Immature natural killer cell (primary cell): ENCODE data around the gene MOB3B. TPM values are rescaled to one million over a fixed set of nuclear protein-coding genes. Genes with fewer than 3 reads are reported as not detected.

Experiments
- DNase-seq, 3 donors: peaks; one replicate each; pipeline ENCODE4 v3.0.0; 2022; ENCODE audit warnings: mixed read lengths in 1 of 3
- H3K27ac Mint-ChIP-seq, 6 donors: one replicate each; pipeline ENCODE4 v1.8.0; 2020; ENCODE audit warnings: mixed read lengths in 6 of 6, mild to moderate bottlenecking in 5 of 6, inconsistent platforms in 4 of 6, moderate library complexity in 3 of 6
- H3K27me3 Mint-ChIP-seq, 3 donors: one replicate each; pipeline ENCODE4 v1.8.0; 2020 to 2021; ENCODE audit warnings: low read depth in 3 of 3, mild to moderate bottlenecking in 3 of 3, mixed read lengths in 3 of 3, moderate library complexity in 3 of 3, inconsistent platforms in 1 of 3
- H3K36me3 Mint-ChIP-seq, 3 donors: one replicate each; pipeline ENCODE4 v1.8.0; 2020; ENCODE audit warnings: mixed read lengths in 3 of 3, inconsistent platforms in 2 of 3, mild to moderate bottlenecking in 2 of 3
- H3K4me1 Mint-ChIP-seq, 2 donors: one replicate each; pipeline ENCODE4 v1.8.0; 2020; ENCODE audit warnings: inconsistent platforms in 2 of 2, mild to moderate bottlenecking in 2 of 2, mixed read lengths in 2 of 2, moderate library complexity in 1 of 2
- H3K4me3 Mint-ChIP-seq, 5 donors: one replicate each; pipeline ENCODE4 v1.8.0; 2020; ENCODE audit warnings: mild to moderate bottlenecking in 5 of 5, mixed read lengths in 5 of 5, inconsistent platforms in 3 of 5, moderate library complexity in 3 of 5
- H3K9me3 Mint-ChIP-seq, 6 donors: one replicate each; pipeline ENCODE4 v1.8.0; 2020; ENCODE audit warnings: mild to moderate bottlenecking in 6 of 6, mixed read lengths in 6 of 6, inconsistent platforms in 4 of 6, moderate library complexity in 3 of 6
- polyA plus RNA-seq, 3 donors: library from polyadenylated mRNA; unstranded; fragments of 300-500 nt; fragmentation: Illumina TruSeq; gene quantifications; one replicate each; pipeline ENCODE4 v1.2.3, GENCODE V29; 2021

Gene MOB3B
- polyA plus RNA-seq, 3 donors from 2014 or later: 0.03 to 0.27 TPM; not detected in 1

DNA sequence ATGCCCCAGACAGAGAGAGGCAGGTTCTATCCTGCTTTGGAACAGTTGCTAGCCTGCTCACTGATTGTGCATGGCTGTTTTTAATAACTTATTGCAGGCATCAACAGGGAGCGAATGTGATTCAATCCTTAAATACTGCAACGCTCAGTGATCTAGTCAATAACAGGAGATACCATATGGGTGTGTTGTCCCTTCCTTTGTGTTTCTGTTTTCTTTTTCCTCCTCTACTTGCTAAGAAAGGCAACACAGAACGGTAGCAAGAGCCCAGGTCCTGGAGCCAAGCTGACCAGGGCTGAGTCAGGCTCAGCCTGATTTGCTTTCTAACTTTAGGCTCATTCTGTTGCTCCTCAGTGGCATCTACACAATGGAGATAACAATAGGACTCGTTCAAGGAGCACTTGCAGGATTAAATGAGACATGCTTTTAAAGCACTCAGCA, 134.1 kb downstream of the MOB3B start:
- H3K4me3 Mint-ChIP-seq: no peak overlapping the region
- no peak for DNase-seq
- H3K27ac Mint-ChIP-seq: no peak overlapping the region
- peaks cover 0 to 3% (median 1%) of the 10 kb centered on the region in 3 donors for H3K27me3 Mint-ChIP-seq
- no peaks in the 10 kb centered on the region for H3K4me1 Mint-ChIP-seq
- H3K36me3 Mint-ChIP-seq: no peaks in the 10 kb centered on the region
- H3K9me3 Mint-ChIP-seq: peaks cover 0 to 2% (median 0%) of the 10 kb centered on the region in 6 donors

DNA sequence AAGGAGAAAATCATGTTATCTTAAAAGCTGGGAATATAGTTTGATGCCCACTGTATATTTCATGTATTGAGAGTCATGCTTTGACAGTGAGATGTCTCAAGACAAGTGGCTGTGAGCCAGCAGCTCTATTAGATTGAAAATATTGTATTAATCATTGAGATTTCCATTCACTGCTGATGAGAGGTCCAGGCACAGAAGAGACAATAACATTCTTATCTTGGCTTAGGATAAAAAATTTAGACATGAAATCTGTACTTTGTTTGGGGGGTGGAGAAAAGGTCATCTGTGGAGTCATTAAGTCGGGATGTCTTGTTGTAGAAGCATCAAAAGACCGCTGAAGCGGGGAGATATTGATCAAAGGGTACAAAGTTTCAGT, 134.8 kb downstream of the MOB3B start:
- Mint-ChIP-seq H3K9me3 (peaks cover 0 to 2% (median 0%) of the 10 kb centered on the region in 6 donors), H3K27me3 (peaks cover 0 to 3% (median 1%) of the 10 kb centered on the region in 3 donors), H3K4me1 (no peaks in the 10 kb centered on the region), H3K27ac (no peak overlapping the region), H3K4me3 (no peak overlapping the region), H3K36me3 (no peaks in the 10 kb centered on the region)
- no peak for DNase-seq

DNA sequence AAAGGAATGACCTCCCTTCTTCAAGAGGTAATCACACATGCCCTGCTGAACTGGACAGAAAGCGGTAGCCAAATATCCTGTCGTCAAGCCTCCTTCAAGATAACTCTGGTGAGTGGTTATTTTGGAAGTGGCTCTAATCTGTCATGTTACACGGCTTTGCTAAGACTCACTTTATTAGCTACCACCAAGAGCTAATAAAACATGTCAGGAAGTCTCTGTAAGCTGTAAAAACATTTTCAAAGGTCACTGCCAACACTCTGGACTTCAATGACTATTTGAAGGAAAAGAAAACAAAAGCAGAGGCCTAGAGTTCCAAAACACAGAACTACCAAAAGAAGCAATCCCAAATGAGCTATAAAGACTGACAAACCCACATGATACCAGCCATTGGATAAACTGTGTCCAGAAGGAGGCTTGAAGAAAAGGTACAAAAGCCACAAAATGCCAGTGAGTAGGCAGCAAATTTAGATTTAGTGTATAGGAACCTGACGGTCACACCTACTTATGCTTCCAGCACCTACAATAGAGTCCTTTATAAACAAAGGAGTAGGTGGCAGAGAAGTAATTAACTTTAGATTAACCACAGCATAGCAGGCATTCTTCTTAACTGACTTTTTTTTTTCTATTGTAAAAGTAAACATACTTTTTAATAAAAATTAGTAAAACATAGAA, 135.3 kb downstream of the MOB3B start:
- no peak overlapping the region for H3K4me3 Mint-ChIP-seq
- DNase-seq: no peak
- no peak overlapping the region for H3K27ac Mint-ChIP-seq
- H3K36me3 Mint-ChIP-seq: no peaks in the 10 kb centered on the region
- no peaks in the 10 kb centered on the region for H3K4me1 Mint-ChIP-seq
- H3K27me3 Mint-ChIP-seq: peaks cover 0 to 3% (median 1%) of the 10 kb centered on the region in 3 donors
- H3K9me3 Mint-ChIP-seq: peaks cover 0 to 2% (median 0%) of the 10 kb centered on the region in 6 donors

DNA sequence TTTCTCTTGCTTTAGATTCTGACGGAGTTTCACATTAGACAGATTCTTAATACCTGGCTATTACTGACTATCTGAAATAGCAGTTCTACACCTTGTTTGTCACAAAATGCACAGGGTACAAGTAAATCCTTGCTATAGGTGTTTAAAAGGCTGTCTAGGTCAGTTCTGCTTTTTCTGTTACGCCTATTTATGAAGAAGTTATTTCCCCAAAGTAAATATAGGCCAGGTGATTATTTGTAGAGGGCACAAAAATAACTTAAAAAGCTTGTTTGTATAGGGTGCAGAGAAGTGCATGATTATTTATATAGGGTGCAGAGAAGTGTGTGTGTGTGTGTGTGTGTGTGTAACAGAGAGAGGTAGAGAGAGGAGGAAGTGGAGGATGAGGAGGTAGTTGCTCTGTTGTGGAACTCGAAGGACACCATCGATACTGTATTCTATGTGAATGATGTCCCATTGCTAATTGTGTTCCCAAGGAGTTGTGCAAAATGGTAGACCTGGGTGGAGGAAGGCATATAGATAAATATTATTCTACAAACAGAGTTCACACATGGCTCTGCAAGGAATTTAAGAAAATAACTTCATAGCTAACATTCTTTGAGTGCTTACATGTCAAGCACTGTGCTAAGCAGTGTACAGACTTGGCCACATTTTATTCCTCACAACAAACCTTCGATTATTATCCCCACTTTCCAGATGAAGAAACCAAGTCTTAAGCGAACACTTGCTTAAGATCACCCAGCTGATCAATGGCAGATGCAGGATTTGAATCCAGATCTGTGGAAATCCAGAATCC, 136.4 kb downstream of the MOB3B start:
- Mint-ChIP-seq H3K4me1 (no peaks in the 10 kb centered on the region), H3K4me3 (no peak overlapping the region), H3K27me3 (peaks cover 0 to 3% (median 3%) of the 10 kb centered on the region in 3 donors), H3K27ac (no peak overlapping the region), H3K36me3 (no peaks in the 10 kb centered on the region), H3K9me3 (peaks cover 0 to 2% (median 0%) of the 10 kb centered on the region in 6 donors)
- DNase-seq: no peak

DNA sequence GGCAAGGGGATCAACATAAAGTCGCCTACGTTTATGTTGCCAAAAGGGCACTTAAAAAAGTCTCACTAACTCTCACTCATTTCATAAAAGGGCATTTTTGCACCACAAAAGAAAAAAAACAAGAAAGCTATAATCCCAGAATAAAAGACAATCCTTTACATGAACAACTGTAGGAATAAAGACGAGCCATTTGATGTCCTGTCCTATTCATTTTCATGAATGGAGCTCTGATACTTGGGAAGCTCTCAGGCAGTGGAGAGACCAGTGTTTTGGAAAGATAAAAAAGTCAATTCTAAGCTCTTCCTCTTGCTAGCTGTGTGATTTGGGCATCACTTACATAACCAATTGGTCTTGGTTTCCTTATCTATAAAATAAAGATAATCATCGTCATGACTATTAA, 137.2 kb downstream of the MOB3B start:
- peaks cover 0 to 3% (median 3%) of the 10 kb centered on the region in 3 donors for H3K27me3 Mint-ChIP-seq
- no peak for DNase-seq
- no peaks in the 10 kb centered on the region for H3K4me1 Mint-ChIP-seq
- no peak overlapping the region for H3K27ac Mint-ChIP-seq
- no peak overlapping the region for H3K4me3 Mint-ChIP-seq
- H3K36me3 Mint-ChIP-seq: no peaks in the 10 kb centered on the region
- H3K9me3 Mint-ChIP-seq: peaks cover 0 to 2% (median 0%) of the 10 kb centered on the region in 6 donors

DNA sequence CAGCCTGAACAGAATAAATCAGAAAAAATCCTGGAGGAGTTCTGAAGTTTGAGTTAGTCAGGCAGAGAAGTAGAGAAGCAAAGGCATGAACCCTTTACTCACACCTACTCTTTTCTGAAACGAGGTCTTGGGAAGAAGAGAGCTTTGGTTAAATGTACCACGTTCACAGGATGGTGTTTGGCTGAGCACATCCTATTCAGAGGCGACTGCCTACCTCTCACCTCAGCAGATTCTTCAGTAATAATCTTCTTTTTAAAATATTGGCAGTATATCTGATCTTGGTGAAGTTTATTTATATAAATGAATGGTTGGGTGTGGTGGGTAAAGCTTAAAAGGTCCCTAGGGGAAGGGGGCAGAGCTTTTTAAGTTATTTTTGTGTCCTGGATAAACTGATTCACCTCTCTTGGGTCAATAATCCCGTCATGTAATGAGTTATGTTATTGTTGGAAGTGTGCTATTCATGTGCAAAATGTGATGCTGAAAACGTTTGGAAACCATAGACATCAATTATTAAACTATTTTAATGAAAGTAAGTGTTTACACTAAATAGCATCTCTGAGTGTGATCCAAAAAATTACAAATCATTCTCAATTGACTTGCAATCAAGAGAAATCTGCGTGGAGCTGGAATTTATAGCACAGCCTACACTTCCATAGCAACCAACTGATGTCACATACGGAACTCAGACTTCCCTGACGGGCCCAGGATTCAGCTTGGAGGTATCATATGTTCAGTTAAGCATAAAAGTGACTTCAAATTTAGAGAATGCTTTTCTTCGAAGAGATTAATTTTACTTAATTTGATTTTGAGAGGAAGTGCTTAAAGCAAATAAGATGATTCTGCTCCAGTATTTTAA, 138.3 kb downstream of the MOB3B start:
- H3K36me3 Mint-ChIP-seq: no peaks in the 10 kb centered on the region
- H3K4me1 Mint-ChIP-seq: no peaks in the 10 kb centered on the region
- H3K27ac Mint-ChIP-seq: no peak overlapping the region
- peaks cover 0 to 2% (median 0%) of the 10 kb centered on the region in 6 donors for H3K9me3 Mint-ChIP-seq
- H3K27me3 Mint-ChIP-seq: peaks cover 0 to 3% (median 3%) of the 10 kb centered on the region in 3 donors
- DNase-seq: no peak
- no peak overlapping the region for H3K4me3 Mint-ChIP-seq

DNA sequence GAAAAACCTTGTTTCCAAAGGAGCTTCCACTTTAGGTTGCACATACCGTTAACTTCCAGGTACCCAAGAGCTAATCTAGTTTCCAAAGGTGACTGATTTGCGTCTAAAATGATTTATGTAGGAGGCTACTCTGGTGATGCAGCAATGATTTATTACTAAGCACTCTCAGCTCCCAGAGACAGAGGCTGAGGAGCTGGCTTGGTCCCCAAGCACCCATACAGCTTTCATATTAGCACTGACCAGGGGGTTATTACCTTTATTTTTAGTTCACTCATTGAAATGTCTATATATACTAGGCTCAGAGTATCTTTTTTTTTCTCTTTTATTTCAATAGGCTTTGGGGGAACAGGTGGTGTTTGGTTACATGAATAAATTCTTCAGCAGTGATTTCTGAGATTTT, 141.5 kb downstream of the MOB3B start:
- Mint-ChIP-seq H3K27me3 (peaks cover 0 to 1% (median 0%) of the 10 kb centered on the region in 3 donors), H3K4me1 (no peaks in the 10 kb centered on the region), H3K36me3 (no peaks in the 10 kb centered on the region), H3K4me3 (no peak overlapping the region), H3K9me3 (peaks cover 0 to 2% (median 0%) of the 10 kb centered on the region in 6 donors), H3K27ac (no peak overlapping the region)
- DNase-seq: no peak

DNA sequence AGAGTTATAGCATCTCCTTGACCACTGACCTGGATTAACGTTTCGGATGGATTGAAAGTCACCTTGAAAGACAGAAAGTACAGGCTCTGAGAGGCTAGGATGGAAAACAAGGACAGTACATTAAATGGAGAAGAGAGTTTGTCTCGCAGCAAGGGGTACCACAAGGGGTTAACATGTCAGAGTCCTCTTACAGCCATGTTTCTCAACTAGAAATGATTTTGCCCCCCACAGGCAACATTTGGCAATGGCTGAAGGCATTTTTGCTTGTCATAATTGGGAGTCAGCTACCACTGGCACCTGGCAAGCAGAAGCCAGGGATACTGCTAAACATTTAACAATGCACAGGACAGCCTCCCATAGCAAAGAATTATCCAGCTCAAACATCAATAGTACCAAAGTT, 141.9 kb downstream of the MOB3B start:
- peaks cover 0 to 2% (median 0%) of the 10 kb centered on the region in 6 donors for H3K9me3 Mint-ChIP-seq
- no peaks in the 10 kb centered on the region for H3K4me1 Mint-ChIP-seq
- H3K27ac Mint-ChIP-seq: no peak overlapping the region
- DNase-seq: no peak
- no peak overlapping the region for H3K4me3 Mint-ChIP-seq
- no peaks in the 10 kb centered on the region for H3K36me3 Mint-ChIP-seq
- H3K27me3 Mint-ChIP-seq: peaks cover 0 to 1% (median 0%) of the 10 kb centered on the region in 3 donors

DNA sequence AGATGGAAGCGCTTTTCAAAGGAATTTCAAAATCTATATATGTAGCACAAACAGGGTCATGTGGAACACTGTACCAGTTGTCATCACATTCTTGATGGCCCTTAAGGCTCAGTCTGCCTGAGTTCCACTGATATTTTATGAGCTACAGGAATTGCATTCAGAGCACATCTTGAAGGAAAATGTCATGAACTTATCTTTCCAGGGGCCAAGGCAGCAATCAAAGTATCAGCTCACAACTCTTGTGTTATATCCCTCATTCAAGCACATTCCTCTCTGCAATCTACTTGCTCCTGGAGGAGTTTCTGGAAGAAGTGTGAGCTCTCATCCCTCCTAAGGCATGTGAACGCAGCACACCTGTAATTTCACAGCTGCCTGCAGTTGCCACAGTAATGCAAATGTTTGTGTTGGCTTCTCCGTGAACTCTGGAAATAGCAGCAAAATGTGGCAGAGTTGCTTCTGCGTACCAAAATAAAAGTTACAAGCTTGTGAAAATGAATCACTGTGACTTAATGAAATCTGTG, 143.0 kb downstream of the MOB3B start:
- no peak overlapping the region for H3K4me3 Mint-ChIP-seq
- no peak overlapping the region for H3K27ac Mint-ChIP-seq
- no peak for DNase-seq
- no peaks in the 10 kb centered on the region for H3K36me3 Mint-ChIP-seq
- peaks cover 0 to 2% (median 1%) of the 10 kb centered on the region in 3 donors for H3K27me3 Mint-ChIP-seq
- no peaks in the 10 kb centered on the region for H3K4me1 Mint-ChIP-seq
- peaks cover 0 to 2% (median 0%) of the 10 kb centered on the region in 6 donors for H3K9me3 Mint-ChIP-seq

DNA sequence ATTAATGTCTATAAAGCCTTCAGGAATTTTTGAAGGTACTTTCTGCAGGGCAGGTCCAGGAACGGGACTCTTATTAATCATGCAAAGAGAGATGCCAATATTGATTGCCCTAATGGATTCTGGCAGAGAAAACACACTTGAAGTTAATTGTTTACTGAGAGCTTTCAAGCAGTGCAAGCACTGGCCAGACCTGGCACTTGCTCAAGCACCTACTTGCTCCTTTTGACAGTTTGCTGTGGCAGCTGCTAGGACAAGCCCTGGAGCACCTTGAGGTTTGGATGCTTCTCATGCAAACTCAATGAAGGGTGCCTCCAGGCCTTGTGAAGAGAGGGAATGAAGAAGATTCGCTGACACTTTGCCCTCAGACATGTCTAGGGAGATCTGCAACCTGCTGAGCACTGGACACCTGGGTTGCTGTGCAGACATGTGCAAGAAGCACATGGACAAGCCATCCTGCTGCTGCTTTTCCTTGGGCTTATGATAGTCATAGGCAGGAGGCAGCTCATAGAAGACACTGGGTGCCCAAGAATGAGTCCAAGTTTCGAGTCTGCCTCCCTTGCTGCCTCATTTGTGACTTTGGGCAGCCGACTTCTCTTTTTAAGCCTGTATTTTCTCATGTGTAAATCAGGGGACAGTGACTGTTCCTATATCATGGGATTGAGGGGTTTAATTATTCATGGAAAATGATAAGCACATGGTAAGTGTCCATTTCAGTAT, 143.8 kb downstream of the MOB3B start:
- Mint-ChIP-seq H3K27me3 (peaks cover 0 to 3% (median 1%) of the 10 kb centered on the region in 3 donors), H3K27ac (no peak overlapping the region), H3K4me3 (no peak overlapping the region), H3K9me3 (peaks cover 0 to 4% (median 0%) of the 10 kb centered on the region in 6 donors), H3K4me1 (no peaks in the 10 kb centered on the region), H3K36me3 (no peaks in the 10 kb centered on the region)
- DNase-seq: no peak

DNA sequence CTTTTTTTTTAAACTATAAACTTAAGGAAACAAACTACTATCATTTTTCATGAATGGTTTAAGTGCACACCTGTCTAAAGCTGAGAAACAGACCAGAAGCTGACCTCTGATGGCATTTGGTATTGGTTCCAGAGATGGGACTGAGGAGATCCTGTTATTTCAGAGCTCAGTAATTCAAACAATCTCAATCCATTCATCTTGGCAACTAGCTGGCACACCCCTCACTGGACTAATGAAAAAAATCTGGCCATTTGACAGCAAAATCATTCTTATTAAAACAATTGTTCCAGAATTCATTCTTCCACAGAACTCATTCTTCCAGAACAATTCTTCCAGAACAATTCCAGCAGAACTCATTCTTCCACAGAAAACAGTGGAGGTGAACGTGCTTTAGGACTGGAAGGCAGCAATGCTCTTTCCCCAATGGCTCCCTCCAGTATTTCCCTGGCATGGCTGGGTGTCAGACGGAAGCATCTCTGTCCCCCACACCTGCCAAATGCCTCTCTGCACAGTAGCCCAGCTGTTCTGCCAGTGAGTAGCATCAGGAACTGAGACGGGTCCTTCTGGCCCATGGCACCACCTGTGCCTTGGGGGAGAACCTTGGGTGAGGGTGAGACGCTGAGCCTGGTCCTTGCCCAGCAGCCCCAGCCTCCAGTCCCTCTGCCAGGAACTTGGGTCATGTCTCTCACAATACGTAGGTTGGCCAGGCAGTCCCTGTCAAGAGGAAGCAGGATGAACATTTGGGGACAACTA, 145.2 kb downstream of the MOB3B start:
- Mint-ChIP-seq H3K27ac (no peak overlapping the region), H3K36me3 (no peaks in the 10 kb centered on the region), H3K4me1 (peaks cover 2 to 4% of the 10 kb centered on the region in 2 donors), H3K4me3 (no peak overlapping the region), H3K9me3 (peaks cover 0 to 5% (median 0%) of the 10 kb centered on the region in 6 donors), H3K27me3 (peaks cover 0 to 4% (median 1%) of the 10 kb centered on the region in 3 donors)
- DNase-seq: no peak

DNA sequence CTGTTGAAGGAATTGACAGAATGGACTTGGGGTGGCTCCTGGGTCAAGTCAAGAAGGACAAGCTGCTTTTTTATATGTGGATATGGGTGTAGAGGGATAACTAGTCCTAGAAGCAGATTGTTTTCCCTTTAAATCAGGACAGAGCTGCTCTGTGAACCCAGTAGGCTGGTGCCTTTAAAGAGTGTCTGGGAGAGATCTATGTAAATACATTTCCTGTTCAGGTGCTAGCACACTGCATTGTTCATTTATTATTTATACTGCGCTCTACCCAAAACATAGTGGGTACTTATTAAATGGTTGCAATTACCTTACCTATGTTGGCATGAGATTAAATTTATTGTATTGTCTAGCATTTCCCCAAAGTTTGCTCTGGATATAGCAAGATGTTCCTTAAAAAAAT, 146.1 kb downstream of the MOB3B start:
- no peak overlapping the region for H3K27ac Mint-ChIP-seq
- H3K4me1 Mint-ChIP-seq: peaks cover 7 to 10% of the 10 kb centered on the region in 2 donors
- peaks cover 0 to 4% (median 2%) of the 10 kb centered on the region in 3 donors for H3K27me3 Mint-ChIP-seq
- peaks cover 0 to 3% (median 0%) of the 10 kb centered on the region in 6 donors for H3K9me3 Mint-ChIP-seq
- no peak overlapping the region for H3K4me3 Mint-ChIP-seq
- DNase-seq: no peak
- no peaks in the 10 kb centered on the region for H3K36me3 Mint-ChIP-seq
